Endothelial cell of umbilical vein (primary cell): ENCODE data around the gene SPDYE3. TPM values are rescaled to one million over a fixed set of nuclear protein-coding genes. Genes with fewer than 3 reads are reported as not detected.
"Not testable (repeated sequence)": the region's sequence is repeated elsewhere in the genome, so short reads cannot be mapped to it uniquely, and the experiment has no call there.

Experiments
- BruUV-seq: library from RNA; stranded (reverse); fragments of 400-500 nt; replicated peaks from 2 replicates; lab custom pipeline; 2021; lab: Mats Ljungman, UMichigan
- CTCF ChIA-PET: fragments of 300-600, 350-600 bp; sonication (Branson Sonifier 250); formaldehyde crosslinking; loops from one replicate; lab custom pipeline; 2021; ENCODE audit warnings: antibody characterized with exemption, inconsistent platforms; lab: Charles Lee
- POLR2A ChIA-PET: fragments of 300-600, 350-600 bp; sonication (Branson Sonifier 250); formaldehyde crosslinking; loops from one replicate; lab custom pipeline; 2021; ENCODE audit warnings: antibody characterized with exemption, inconsistent platforms; lab: Charles Lee
- DNase-seq: peaks from one replicate; pipeline ENCODE4 v3.0.0-alpha.2; 2011; ENCODE audit warnings: low read depth, low spot score
- FAIRE-seq: peaks from 2 replicates; lab custom pipeline; 2011; peaks lifted over from hg19 to GRCh38; lab: Jason Lieb, UNC
- H2AFZ ChIP-seq: 2 replicates; pipeline ENCODE4 v1.6.0; 2012; ENCODE audit warnings: low read depth, low read length, control low read depth, inconsistent platforms
- H3K27ac ChIP-seq: 2 replicates; pipeline ENCODE4 v1.5.1; 2011; ENCODE audit warnings: low read depth, mild to moderate bottlenecking, control low read depth, low read length, moderate library complexity; ENCODE audit not compliant: insufficient read depth
- H3K27me3 ChIP-seq, 2 experiments: 2 replicates each; pipeline versions ENCODE4 v1.6.0 to v1.6.1; 2011; ENCODE audit warnings: low read length in 2 of 2, mixed read lengths in 1 of 2; ENCODE audit not compliant: control insufficient read depth in 2 of 2, insufficient read depth in 2 of 2
- H3K36me3 ChIP-seq, 2 experiments: 2 replicates in 1 of 2; 3 replicates in 1 of 2; pipeline ENCODE4 v1.5.1; 2011; ENCODE audit warnings: low read length in 2 of 2, mild to moderate bottlenecking in 1 of 2, moderate library complexity in 1 of 2; ENCODE audit not compliant: control insufficient read depth in 2 of 2, insufficient read depth in 2 of 2; ENCODE audit errors: extremely low read depth in 1 of 2
- H3K4me1 ChIP-seq: 3 replicates; pipeline ENCODE4 v1.5.1; 2011; ENCODE audit warnings: mild to moderate bottlenecking, low read length; ENCODE audit not compliant: control insufficient read depth, insufficient read depth; ENCODE audit errors: extremely low read depth
- H3K4me2 ChIP-seq: 2 replicates; pipeline ENCODE4 v1.6.1; 2011; ENCODE audit warnings: low read length, control low read depth, mixed read lengths; ENCODE audit not compliant: insufficient read depth
- H3K4me3 ChIP-seq, 3 experiments: fragments of 200-600 bp in 1 of 3; sonication (generic), shearing (Covaris generic) in 1 of 3; replicated peaks in 1 of 3; 2 replicates each; pipeline ENCODE4 v1.5.1; 2011 to 2016; ENCODE audit warnings: control low read depth in 3 of 3, low read length in 3 of 3, mild to moderate bottlenecking in 2 of 3, inconsistent platforms in 1 of 3, low read depth in 1 of 3, moderate library complexity in 1 of 3; ENCODE audit not compliant: insufficient read depth in 1 of 3
- H3K79me2 ChIP-seq: 2 replicates; pipeline ENCODE4 v1.6.0; 2012; ENCODE audit warnings: low read length, inconsistent platforms; ENCODE audit not compliant: control insufficient read depth, insufficient read depth
- H3K9ac ChIP-seq: replicated peaks from 2 replicates; pipeline ENCODE3; 2011; ENCODE audit warnings: low read length, control low read depth; ENCODE audit not compliant: insufficient read depth; ENCODE audit errors: extremely low read depth
- H3K9me1 ChIP-seq: replicated peaks from 3 replicates; pipeline ENCODE4 v1.6.0; 2011; ENCODE audit warnings: mild to moderate bottlenecking, low read length; ENCODE audit not compliant: control insufficient read depth, insufficient read depth; ENCODE audit errors: extremely low read depth
- H3K9me3 ChIP-seq: replicated peaks from 2 replicates; pipeline ENCODE4 v1.5.1; 2012; ENCODE audit warnings: low read length, inconsistent platforms; ENCODE audit not compliant: control insufficient read depth, insufficient read depth
- H4K20me1 ChIP-seq: replicated peaks from 2 replicates; pipeline ENCODE3; 2011; ENCODE audit warnings: mild to moderate bottlenecking, low read length; ENCODE audit not compliant: control insufficient read depth, insufficient read depth; ENCODE audit errors: extremely low read depth
- CTCF ChIP-seq, 2 donors: IDR thresholded peaks; 1 replicate in 1 of 2; 2 replicates in 1 of 2; pipeline ENCODE4 v1.5.1; 2011; ENCODE audit warnings: low read length in 2 of 2, mild to moderate bottlenecking in 2 of 2, moderate library complexity in 2 of 2, control low read depth in 1 of 2, inconsistent platforms in 1 of 2, low read depth in 1 of 2; ENCODE audit not compliant: insufficient read depth in 1 of 2; ENCODE audit errors: extremely low read depth in 1 of 2
- EZH2 ChIP-seq: IDR thresholded peaks from 2 replicates; pipeline ENCODE4 v1.6.1; 2012; ENCODE audit warnings: borderline replicate concordance, low read depth, mild to moderate bottlenecking, moderate library complexity, low read length, inconsistent platforms; ENCODE audit not compliant: severe bottlenecking
- FOS ChIP-seq: IDR thresholded peaks from 2 replicates; pipeline ENCODE4 v1.6.1; 2011; ENCODE audit warnings: mild to moderate bottlenecking, low read length, moderate library complexity, borderline replicate concordance; ENCODE audit not compliant: insufficient read depth
- GATA2 ChIP-seq: IDR thresholded peaks from 2 replicates; pipeline ENCODE4 v1.7.0; 2011; ENCODE audit warnings: low read depth, mild to moderate bottlenecking, moderate library complexity, mixed read lengths, low read length; ENCODE audit not compliant: insufficient read length, insufficient read depth
- JUN ChIP-seq: IDR thresholded peaks from 2 replicates; pipeline ENCODE4 v1.6.1; 2011; ENCODE audit warnings: borderline replicate concordance, low read depth; ENCODE audit not compliant: insufficient read length, insufficient read depth
- MAX ChIP-seq: IDR thresholded peaks from 2 replicates; pipeline ENCODE4 v1.6.1; 2011; ENCODE audit not compliant: insufficient read depth, insufficient read length
- MYC ChIP-seq: IDR thresholded peaks from one replicate; pipeline ENCODE4 v1.6.1; 2011; ENCODE audit warnings: mild to moderate bottlenecking, low read depth, low read length
- POLR2A ChIP-seq: IDR thresholded peaks from 2 replicates; pipeline ENCODE4 v1.6.1; 2012; ENCODE audit warnings: low read depth, mild to moderate bottlenecking, control low read depth, low read length
- POLR2AphosphoS5 ChIP-seq: IDR thresholded peaks from 2 replicates; pipeline ENCODE4 v1.6.1; 2012; ENCODE audit warnings: low read depth, mild to moderate bottlenecking, control low read depth, low read length, moderate library complexity; ENCODE audit not compliant: insufficient read depth
- dilution Hi-C: fragments of 300-500 bp; cut with MboI; formaldehyde crosslinking; loops from one replicate; pipeline ENCODE4 v1.15.0; 2019; ENCODE audit warnings: low sequenced_read_pairs; ENCODE audit not compliant: extremely low pct_ligation_motif_present
- intact Hi-C: fragments of 100-400 bp; cut with micrococcal nuclease; formaldehyde crosslinking; loops from one replicate; pipeline ENCODE4 v1.10.0; 2022
- polyA plus RNA-seq, 4 experiments: library from polyadenylated mRNA; depleted of rRNA in 3 of 4; stranded (reverse) in 3 of 4; unstranded in 1 of 4; fragments of >200 nt; gene quantifications; 2 replicates each; pipeline versions ENCODE4 v1.2.1 to v1.2.3, GENCODE V29; 2011 to 2012; ENCODE audit warnings: missing spikeins in 1 of 4
- total RNA-seq: library from RNA; stranded (reverse); gene quantifications from 2 replicates; pipeline ENCODE4 v1.2.3, GENCODE V29; 2021

SPDYE3 gene
- total and polyA plus RNA-seq, 2 donors (not counting 3 experiments of a cell fraction or from before 2014, with no cell fraction given) = not detected

DNA sequence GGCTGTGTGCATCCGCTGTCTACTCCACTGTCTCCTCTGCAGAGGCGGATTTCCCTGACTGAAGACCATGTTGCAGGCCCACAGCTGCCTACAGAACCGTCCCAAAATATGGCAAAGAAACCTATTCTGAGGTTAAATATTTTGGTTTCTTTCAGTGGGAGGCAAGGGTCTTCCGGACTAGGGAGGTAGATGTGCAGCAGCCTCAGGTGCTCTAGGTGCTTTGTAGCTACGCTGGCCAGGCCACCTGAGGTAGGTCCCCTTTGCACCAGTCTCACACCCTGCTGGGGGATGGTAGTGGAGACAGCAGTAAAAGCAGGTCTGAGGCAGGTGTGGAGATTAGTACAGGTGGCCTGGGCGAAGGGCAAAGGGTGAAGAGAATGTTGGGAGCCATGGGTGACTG, 42.3 kb downstream of the SPDYE3 start:
- BruUV-seq = no TSS peak

GRCh38 chr7:100351657-100352058, 44.2 kb downstream of the SPDYE3 start:
- POLR2A ChIA-PET = no interaction called here
- no peak for DNase-seq
- BruUV-seq = no TSS peak
- intact Hi-C loops (no loop called here), dilution Hi-C loops (no loop called here)
- no peak overlapping the region for H3K4me3 ChIP-seq
- H3K4me2 ChIP-seq = no peak overlapping the region
- CTCF ChIA-PET = no interaction called here
- H3K9me3 ChIP-seq = no peaks in the 10 kb centered on the region
- no peaks in the 10 kb centered on the region for H4K20me1 ChIP-seq
- H3K9me1 ChIP-seq = no peaks in the 10 kb centered on the region
- H3K27ac ChIP-seq = no peak overlapping the region
- TF ChIP-seq POLR2A (no peak), MYC (no peak), MAX (no peak), JUN (no peak), EZH2 (no peak), FOS (no peak), CTCF (IDR thresholded peaks at IDR 0.05; ENCODE audit: extremely low read depth in 1 of 2, insufficient read depth in 1 of 2, low read depth in 1 of 2, low read length in 2 of 2) (no peak), GATA2 (no peak), POLR2AphosphoS5 (no peak)
- no peak overlapping the region for H3K9ac ChIP-seq
- no peaks in the 10 kb centered on the region for H3K4me1 ChIP-seq
- H3K36me3 ChIP-seq = peaks cover 25 to 62% of the 10 kb centered on the region in 2 experiments
- H3K27me3 ChIP-seq = no peaks in the 10 kb centered on the region
- H2AFZ ChIP-seq = no peak overlapping the region
- no peaks in the 10 kb centered on the region for H3K79me2 ChIP-seq
- no peak for FAIRE-seq

More for the DNA sequence above, 42.3 kb downstream of the SPDYE3 start:
- DNase-seq = no peak
- H3K4me3 ChIP-seq = no peak overlapping the region
- H2AFZ ChIP-seq = no peak overlapping the region
- H3K27ac ChIP-seq = no peak overlapping the region
- no peaks in the 10 kb centered on the region for H4K20me1 ChIP-seq
- H3K4me2 ChIP-seq = no peak overlapping the region
- FAIRE-seq = no peak
- no peak overlapping the region for H3K9ac ChIP-seq
- no peak for TF ChIP-seq JUN
- no peak for TF ChIP-seq GATA2
- TF ChIP-seq MYC = no peak
- ChIA-PET CTCF (no interaction called here), POLR2A (no interaction called here)
- dilution Hi-C loops (no loop called here), intact Hi-C loops (loop anchor here (10.0 kb wide), 1 partner anchor 75 kb away; no protein-coding TSS in a partner anchor)
- peaks cover 2% of the 10 kb centered on the region for H3K79me2 ChIP-seq
- H3K36me3 ChIP-seq = peaks cover 26 to 46% of the 10 kb centered on the region in 2 experiments
- H3K9me3 ChIP-seq = no peaks in the 10 kb centered on the region
- H3K27me3 ChIP-seq = no peaks in the 10 kb centered on the region
- H3K4me1 ChIP-seq = peaks cover 2% of the 10 kb centered on the region
- H3K9me1 ChIP-seq = no peaks in the 10 kb centered on the region

- H3K27me3 ChIP-seq, H3K4me2 ChIP-seq, H3K79me2 ChIP-seq, H3K27ac ChIP-seq, H3K9ac ChIP-seq, H4K20me1 ChIP-seq, FAIRE-seq, H3K9me3 ChIP-seq, DNase-seq, dilution Hi-C loops, H3K9me1 ChIP-seq, H3K4me3 ChIP-seq, BruUV-seq, H2AFZ ChIP-seq, intact Hi-C loops, H3K4me1 ChIP-seq, POLR2A ChIA-PET: not testable (repeated sequence)
- H3K36me3 ChIP-seq = peaks cover 20 to 62% of the 10 kb centered on the region in 2 experiments
- CTCF ChIA-PET = interaction anchor here (2.1 kb wide), 1 partner anchor 55 kb away, joined by 4 read pairs; no protein-coding TSS in a partner anchor
These were observed 44.8 kb downstream of the SPDYE3 start for GRCh38 chr7:100352230-100352781.
